Uterus (tissue), 2 donors: ENCODE data around the gene HSPA2.

ENCODE experiments used
- POLR2A ChIP-seq, 2 donors: fragments of 450-650 bp; IDR thresholded peaks; one replicate each; pipeline ENCODE4 v1.6.1; 2016; ENCODE audit warnings: antibody characterized with exemption in 2 of 2, mild to moderate bottlenecking in 1 of 2, moderate library complexity in 1 of 2
- TF ChIP-seq, protein P1 (sequence below), 4 experiments: fragments of 200-600 bp in 2 of 4; fragments of 450-650 bp in 2 of 4; sonication (generic) in 2 of 4; IDR thresholded peaks; one replicate each; pipeline ENCODE4 v1.5.1; 2016 to 2019; ENCODE audit warnings: antibody characterized with exemption in 4 of 4, mild to moderate bottlenecking in 2 of 4, moderate library complexity in 1 of 4

DNA sequence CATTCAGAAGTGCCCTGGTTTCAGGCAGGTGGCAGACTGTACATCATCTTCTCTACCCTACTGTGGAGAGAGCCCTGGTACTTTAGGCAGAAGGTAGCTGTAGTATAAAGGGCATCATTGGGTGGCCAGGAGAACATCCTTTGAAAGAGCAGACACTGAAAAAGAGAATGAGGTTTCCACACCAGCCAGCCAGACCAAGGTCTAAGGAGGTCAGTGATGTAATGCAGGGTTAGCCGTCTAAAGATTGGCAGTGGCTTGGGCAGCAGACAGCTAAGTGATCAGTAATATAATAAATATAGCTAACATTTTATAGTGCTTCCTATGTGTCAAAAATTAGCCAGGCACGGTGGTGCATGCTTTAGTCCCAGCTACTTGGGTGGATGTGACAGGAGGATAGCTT lies 48.9 kb upstream of the HSPA2 start:
- TF ChIP-seq, protein P1, sequence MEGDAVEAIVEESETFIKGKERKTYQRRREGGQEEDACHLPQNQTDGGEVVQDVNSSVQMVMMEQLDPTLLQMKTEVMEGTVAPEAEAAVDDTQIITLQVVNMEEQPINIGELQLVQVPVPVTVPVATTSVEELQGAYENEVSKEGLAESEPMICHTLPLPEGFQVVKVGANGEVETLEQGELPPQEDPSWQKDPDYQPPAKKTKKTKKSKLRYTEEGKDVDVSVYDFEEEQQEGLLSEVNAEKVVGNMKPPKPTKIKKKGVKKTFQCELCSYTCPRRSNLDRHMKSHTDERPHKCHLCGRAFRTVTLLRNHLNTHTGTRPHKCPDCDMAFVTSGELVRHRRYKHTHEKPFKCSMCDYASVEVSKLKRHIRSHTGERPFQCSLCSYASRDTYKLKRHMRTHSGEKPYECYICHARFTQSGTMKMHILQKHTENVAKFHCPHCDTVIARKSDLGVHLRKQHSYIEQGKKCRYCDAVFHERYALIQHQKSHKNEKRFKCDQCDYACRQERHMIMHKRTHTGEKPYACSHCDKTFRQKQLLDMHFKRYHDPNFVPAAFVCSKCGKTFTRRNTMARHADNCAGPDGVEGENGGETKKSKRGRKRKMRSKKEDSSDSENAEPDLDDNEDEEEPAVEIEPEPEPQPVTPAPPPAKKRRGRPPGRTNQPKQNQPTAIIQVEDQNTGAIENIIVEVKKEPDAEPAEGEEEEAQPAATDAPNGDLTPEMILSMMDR (IDR thresholded peaks at IDR 0.05): no peak
- TF ChIP-seq POLR2A (IDR thresholded peaks at IDR 0.05): no peak
